Osteocyte (in vitro differentiated cells): ENCODE measurements around the gene CRB1. TPM values are rescaled to one million over a fixed set of nuclear protein-coding genes. Genes with fewer than 3 reads are reported as not detected.

Experiments used
- DNase-seq: peaks from one replicate; pipeline ENCODE4 v3.0.0; 2021; ENCODE audit warnings: mixed read lengths; ENCODE audit not compliant: unreplicated experiment; ENCODE audit errors: extremely low spot score
- H3K27ac Mint-ChIP-seq: one replicate; pipeline ENCODE4 v1.8.0; 2021; ENCODE audit warnings: mild to moderate bottlenecking, mixed read lengths; ENCODE audit not compliant: unreplicated experiment
- H3K27me3 Mint-ChIP-seq: one replicate; pipeline ENCODE4 v1.8.0; 2021; ENCODE audit warnings: mixed read lengths; ENCODE audit not compliant: unreplicated experiment
- H3K36me3 Mint-ChIP-seq: one replicate; pipeline ENCODE4 v1.8.0; 2021; ENCODE audit warnings: mixed read lengths; ENCODE audit not compliant: unreplicated experiment
- H3K4me1 Mint-ChIP-seq: one replicate; pipeline ENCODE4 v1.8.0; 2021; ENCODE audit warnings: mixed read lengths; ENCODE audit not compliant: unreplicated experiment
- H3K4me3 Mint-ChIP-seq: one replicate; pipeline ENCODE4 v1.8.0; 2021; ENCODE audit warnings: mild to moderate bottlenecking, moderate library complexity, mixed read lengths; ENCODE audit not compliant: unreplicated experiment
- H3K9me3 Mint-ChIP-seq: one replicate; pipeline ENCODE4 v1.8.0; 2021; ENCODE audit warnings: mixed read lengths; ENCODE audit not compliant: unreplicated experiment
- total RNA-seq: library from RNA; stranded (reverse); gene quantifications from 2 replicates; pipeline ENCODE4 v1.2.1, GENCODE V29; 2021
- TF ChIP-seq, protein P1 (sequence below): fragments of 200-600 bp; sonication (generic); IDR thresholded peaks from 2 replicates; pipeline ENCODE4 v1.5.0; 2021; ENCODE audit warnings: antibody characterized with exemption, mild to moderate bottlenecking, moderate library complexity

CRB1 gene
- total RNA-seq, 1 donor from 2014 or later, result not detected

DNA sequence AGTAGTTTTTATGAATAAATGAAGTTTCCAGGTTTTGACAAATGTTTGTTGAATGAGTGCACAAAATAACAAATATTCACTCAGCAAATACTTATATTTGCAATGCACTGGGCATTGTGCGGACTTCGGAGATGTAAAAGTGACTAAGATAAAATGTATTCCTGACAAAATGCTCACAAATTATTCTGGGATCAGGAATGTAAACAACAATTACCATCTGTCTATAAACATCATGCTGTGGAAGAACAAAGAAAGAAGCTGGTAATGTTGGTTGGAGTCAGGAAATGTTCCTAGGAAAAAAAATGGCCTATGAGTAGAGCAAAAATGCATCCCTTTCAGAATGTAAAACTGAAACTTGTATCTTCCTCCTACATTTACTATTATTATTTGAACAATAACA is 68.5 kb downstream of the CRB1 start:
- Mint-ChIP-seq H3K27ac (no peak overlapping the region), H3K4me3 (no peak overlapping the region), H3K9me3 (peaks cover 7% of the 10 kb centered on the region), H3K27me3 (no peaks in the 10 kb centered on the region), H3K4me1 (no peaks in the 10 kb centered on the region), H3K36me3 (peaks cover 2% of the 10 kb centered on the region)
- DNase-seq, result no peak
- TF ChIP-seq, protein P1, sequence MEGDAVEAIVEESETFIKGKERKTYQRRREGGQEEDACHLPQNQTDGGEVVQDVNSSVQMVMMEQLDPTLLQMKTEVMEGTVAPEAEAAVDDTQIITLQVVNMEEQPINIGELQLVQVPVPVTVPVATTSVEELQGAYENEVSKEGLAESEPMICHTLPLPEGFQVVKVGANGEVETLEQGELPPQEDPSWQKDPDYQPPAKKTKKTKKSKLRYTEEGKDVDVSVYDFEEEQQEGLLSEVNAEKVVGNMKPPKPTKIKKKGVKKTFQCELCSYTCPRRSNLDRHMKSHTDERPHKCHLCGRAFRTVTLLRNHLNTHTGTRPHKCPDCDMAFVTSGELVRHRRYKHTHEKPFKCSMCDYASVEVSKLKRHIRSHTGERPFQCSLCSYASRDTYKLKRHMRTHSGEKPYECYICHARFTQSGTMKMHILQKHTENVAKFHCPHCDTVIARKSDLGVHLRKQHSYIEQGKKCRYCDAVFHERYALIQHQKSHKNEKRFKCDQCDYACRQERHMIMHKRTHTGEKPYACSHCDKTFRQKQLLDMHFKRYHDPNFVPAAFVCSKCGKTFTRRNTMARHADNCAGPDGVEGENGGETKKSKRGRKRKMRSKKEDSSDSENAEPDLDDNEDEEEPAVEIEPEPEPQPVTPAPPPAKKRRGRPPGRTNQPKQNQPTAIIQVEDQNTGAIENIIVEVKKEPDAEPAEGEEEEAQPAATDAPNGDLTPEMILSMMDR, result no peak

GRCh38 chr1:197339106-197340060 is 71.3 kb downstream of the CRB1 start:
- no peaks in the 10 kb centered on the region for H3K27me3 Mint-ChIP-seq
- DNase-seq, result no peak
- no peak overlapping the region for H3K27ac Mint-ChIP-seq
- TF ChIP-seq, protein P1, result no peak
- no peak overlapping the region for H3K4me3 Mint-ChIP-seq
- H3K9me3 Mint-ChIP-seq, result peaks cover 7% of the 10 kb centered on the region
- peaks cover 8% of the 10 kb centered on the region for H3K4me1 Mint-ChIP-seq
- H3K36me3 Mint-ChIP-seq, result peaks cover 2% of the 10 kb centered on the region

DNA sequence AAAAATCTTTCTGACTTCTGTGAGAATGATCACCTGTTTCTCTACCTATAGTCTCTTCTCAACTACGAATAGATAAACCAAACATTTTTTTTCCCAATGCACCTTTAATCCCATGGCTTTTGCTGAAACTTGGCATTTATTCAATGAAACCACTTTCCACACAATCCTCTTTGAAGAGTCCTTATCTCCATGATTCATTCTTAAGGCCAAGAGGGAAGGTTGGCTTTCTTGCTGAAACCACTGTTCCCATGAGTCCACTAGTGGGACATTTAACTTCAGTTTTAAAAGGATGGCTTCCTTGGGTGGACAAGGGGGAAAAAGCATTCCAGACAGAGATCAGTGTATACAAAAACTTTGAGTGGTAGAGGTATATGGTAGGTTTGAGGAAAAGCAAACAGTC is 73.6 kb downstream of the CRB1 start:
- H3K4me3 Mint-ChIP-seq, result no peak overlapping the region
- H3K27ac Mint-ChIP-seq, result no peak overlapping the region
- peaks cover 8% of the 10 kb centered on the region for H3K4me1 Mint-ChIP-seq
- DNase-seq, result no peak
- no peaks in the 10 kb centered on the region for H3K27me3 Mint-ChIP-seq
- H3K9me3 Mint-ChIP-seq, result no peaks in the 10 kb centered on the region
- no peaks in the 10 kb centered on the region for H3K36me3 Mint-ChIP-seq
- TF ChIP-seq, protein P1, result no peak

GRCh38 chr1:197342044-197342565 is 74.1 kb downstream of the CRB1 start:
- no peak for DNase-seq
- TF ChIP-seq, protein P1, result no peak
- Mint-ChIP-seq H3K27me3 (no peaks in the 10 kb centered on the region), H3K27ac (no peak overlapping the region), H3K36me3 (no peaks in the 10 kb centered on the region), H3K4me3 (no peak overlapping the region), H3K9me3 (no peaks in the 10 kb centered on the region), H3K4me1 (peaks cover 8% of the 10 kb centered on the region)

DNA sequence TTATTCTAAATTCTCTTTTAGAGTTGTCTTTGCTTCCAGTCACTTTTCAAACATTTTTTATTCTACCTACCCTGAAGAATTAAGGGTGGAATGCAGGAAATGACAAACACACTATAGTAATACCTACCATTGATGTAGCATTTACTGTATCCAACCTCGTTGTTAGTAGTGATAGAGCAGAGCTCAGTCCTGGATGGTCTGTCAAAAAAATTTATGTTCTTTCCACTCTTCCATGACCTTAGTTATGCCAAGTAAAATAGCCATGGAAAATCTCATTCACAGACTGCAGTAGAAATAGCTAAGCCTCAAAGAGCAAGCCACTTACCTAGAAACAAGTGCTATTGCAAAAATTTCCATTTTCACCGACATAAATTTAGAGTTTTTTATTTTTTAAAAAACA is 74.6 kb downstream of the CRB1 start:
- TF ChIP-seq, protein P1, result no peak
- no peak for DNase-seq

More for the DNA sequence above, 74.6 kb downstream of the CRB1 start:
- Mint-ChIP-seq H3K9me3 (no peaks in the 10 kb centered on the region), H3K36me3 (no peaks in the 10 kb centered on the region), H3K27ac (no peak overlapping the region), H3K4me3 (no peak overlapping the region), H3K27me3 (no peaks in the 10 kb centered on the region), H3K4me1 (peaks cover 8% of the 10 kb centered on the region)
